Smooth muscle cell (in vitro differentiated cells): ENCODE results near the gene TMEM202. TPM values are rescaled to one million over a fixed set of nuclear protein-coding genes. Genes with fewer than 3 reads are reported as not detected.

Experiments used
- DNase-seq: peaks from one replicate; lab custom pipeline; 2025; ENCODE audit not compliant: unreplicated experiment; lab: John Stamatoyannopoulos, UW
- H2AFZ ChIP-seq: fragments of 200-600 bp; sonication (generic); 2 replicates; pipeline ENCODE4 v1.6.0; 2016; ENCODE audit warnings: antibody characterized with exemption, low read depth, mild to moderate bottlenecking
- H3F3A ChIP-seq: fragments of 200-600 bp; sonication (generic); 2 replicates; pipeline ENCODE4 v1.6.0; 2017; ENCODE audit warnings: antibody characterized with exemption, low read depth
- H3K27ac ChIP-seq: fragments of 200-600 bp; sonication (generic); 2 replicates; pipeline ENCODE4 v1.5.1; 2016; ENCODE audit warnings: low read depth, mild to moderate bottlenecking
- H3K27me3 ChIP-seq: fragments of 200-600 bp; sonication (generic); 2 replicates; pipeline ENCODE4 v1.6.1; 2016; ENCODE audit warnings: low read depth, mild to moderate bottlenecking
- H3K36me3 ChIP-seq: fragments of 200-600 bp; sonication (generic); 2 replicates; pipeline ENCODE4 v1.5.1; 2016; ENCODE audit warnings: low read depth
- H3K4me1 ChIP-seq: fragments of 200-600 bp; sonication (generic); 2 replicates; pipeline ENCODE4 v1.5.1; 2016; ENCODE audit warnings: low read depth
- H3K4me2 ChIP-seq: fragments of 200-600 bp; sonication (generic); 2 replicates; pipeline ENCODE4 v1.6.0; 2016; ENCODE audit warnings: mild to moderate bottlenecking
- H3K4me3 ChIP-seq: fragments of 200-600 bp; sonication (generic); 2 replicates; pipeline ENCODE4 v1.5.1; 2016; ENCODE audit warnings: mild to moderate bottlenecking
- H3K79me2 ChIP-seq: fragments of 200-600 bp; sonication (generic); 2 replicates; pipeline ENCODE4 v1.6.0; 2016; ENCODE audit warnings: low read depth, mild to moderate bottlenecking
- H3K9ac ChIP-seq: fragments of 200-600 bp; sonication (generic); 2 replicates; pipeline ENCODE4 v1.6.0; 2016; ENCODE audit warnings: low read depth
- H3K9me3 ChIP-seq: fragments of 200-600 bp; sonication (generic); replicated peaks from 2 replicates; pipeline ENCODE4 v1.5.1; 2016; ENCODE audit warnings: low read depth
- H4K20me1 ChIP-seq: fragments of 200-600 bp; sonication (generic); 2 replicates; pipeline ENCODE4 v1.6.0; 2016; ENCODE audit warnings: low read depth
- WGBS: methylation state at CpG from one replicate; pipeline ENCODE4 v1.1.7; 2016; ENCODE audit warnings: low lambda C conversion rate; 5-methylcytosine and 5-hydroxymethylcytosine counted together
- polyA plus RNA-seq: library from polyadenylated mRNA; unstranded; fragments of >200 nt; fragmentation: Nextera tagmentation; extraction: Ambion mirVana; gene quantifications from 2 replicates; pipeline ENCODE4 v1.2.1, GENCODE V29; 2016
- total RNA-seq: library from RNA; depleted of rRNA; stranded (reverse); fragments of >200 nt; gene quantifications from 2 replicates; pipeline ENCODE4 v1.2.3, GENCODE V29; 2014
- TF ChIP-seq, protein P1 (sequence below): fragments of 200-600 bp; sonication (generic); IDR thresholded peaks from 2 replicates; pipeline ENCODE4 v1.5.1; 2017; ENCODE audit warnings: borderline replicate concordance, mild to moderate bottlenecking, antibody characterized with exemption; ENCODE audit not compliant: insufficient read depth, poor library complexity, severe bottlenecking

Gene TMEM202
- total and polyA plus RNA-seq, 2 experiments from 2014 or later: not detected

DNA sequence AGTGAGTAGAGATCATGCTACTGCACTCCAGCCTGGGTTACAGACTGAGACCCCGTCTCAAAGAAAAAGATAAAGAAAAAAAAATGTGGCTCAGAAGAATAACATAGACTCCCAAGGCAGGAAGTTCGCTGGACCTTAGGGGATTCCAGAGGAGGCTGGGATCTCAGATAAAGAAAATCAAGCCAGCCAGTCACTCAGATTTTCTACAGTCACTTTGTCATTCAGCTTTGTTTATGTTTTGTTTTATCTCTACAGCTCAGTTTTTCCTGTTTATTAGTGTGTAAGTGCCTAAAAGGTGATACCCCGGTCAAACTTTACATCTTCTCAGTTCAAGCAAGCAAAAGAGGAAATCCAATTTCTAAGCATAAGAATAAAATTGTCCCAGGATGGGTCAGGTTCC lies 6.3 kb downstream of the TMEM202 start:
- Histone ChIP-seq H3K9me3 (no peaks in the 10 kb centered on the region), H3K4me2 (no peak overlapping the region), H4K20me1 (no peaks in the 10 kb centered on the region), H3K4me3 (no peak overlapping the region), H3K27ac (no peak overlapping the region), H3K9ac (no peak overlapping the region), H3F3A (no peaks in the 10 kb centered on the region), H3K36me3 (no peaks in the 10 kb centered on the region), H3K4me1 (no peaks in the 10 kb centered on the region), H3K27me3 (peaks cover 86% of the 10 kb centered on the region), H2AFZ (no peak overlapping the region), H3K79me2 (no peaks in the 10 kb centered on the region)
- TF ChIP-seq, protein P1, sequence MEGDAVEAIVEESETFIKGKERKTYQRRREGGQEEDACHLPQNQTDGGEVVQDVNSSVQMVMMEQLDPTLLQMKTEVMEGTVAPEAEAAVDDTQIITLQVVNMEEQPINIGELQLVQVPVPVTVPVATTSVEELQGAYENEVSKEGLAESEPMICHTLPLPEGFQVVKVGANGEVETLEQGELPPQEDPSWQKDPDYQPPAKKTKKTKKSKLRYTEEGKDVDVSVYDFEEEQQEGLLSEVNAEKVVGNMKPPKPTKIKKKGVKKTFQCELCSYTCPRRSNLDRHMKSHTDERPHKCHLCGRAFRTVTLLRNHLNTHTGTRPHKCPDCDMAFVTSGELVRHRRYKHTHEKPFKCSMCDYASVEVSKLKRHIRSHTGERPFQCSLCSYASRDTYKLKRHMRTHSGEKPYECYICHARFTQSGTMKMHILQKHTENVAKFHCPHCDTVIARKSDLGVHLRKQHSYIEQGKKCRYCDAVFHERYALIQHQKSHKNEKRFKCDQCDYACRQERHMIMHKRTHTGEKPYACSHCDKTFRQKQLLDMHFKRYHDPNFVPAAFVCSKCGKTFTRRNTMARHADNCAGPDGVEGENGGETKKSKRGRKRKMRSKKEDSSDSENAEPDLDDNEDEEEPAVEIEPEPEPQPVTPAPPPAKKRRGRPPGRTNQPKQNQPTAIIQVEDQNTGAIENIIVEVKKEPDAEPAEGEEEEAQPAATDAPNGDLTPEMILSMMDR: no peak
- no peak for DNase-seq
- 48% methylated on average over 3 of the region's 3 CpGs for WGBS

DNA sequence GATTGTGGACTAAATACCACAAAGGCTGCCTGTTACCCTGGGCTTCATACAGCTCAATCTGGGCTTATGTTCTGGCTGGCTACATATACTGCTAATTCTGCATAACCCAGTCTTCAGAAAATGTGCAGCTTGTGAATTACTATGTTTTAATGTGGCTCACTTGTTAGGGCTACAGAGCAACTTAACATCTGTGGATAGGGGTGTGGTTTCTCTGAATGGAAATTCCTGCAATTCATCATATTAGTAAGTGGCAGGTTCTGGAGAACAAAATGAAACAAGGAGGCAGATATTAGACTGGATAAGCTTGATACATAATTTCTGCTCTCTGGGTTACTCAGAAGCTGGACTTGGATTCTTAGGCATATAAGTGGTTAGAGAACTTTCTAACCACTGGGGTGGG lies 6.7 kb downstream of the TMEM202 start:
- Histone ChIP-seq H3K9ac (no peak overlapping the region), H2AFZ (no peak overlapping the region), H3K9me3 (no peaks in the 10 kb centered on the region), H3K4me3 (no peak overlapping the region), H3K27ac (no peak overlapping the region), H3K4me2 (no peak overlapping the region), H3K79me2 (no peaks in the 10 kb centered on the region), H3K36me3 (no peaks in the 10 kb centered on the region), H4K20me1 (no peaks in the 10 kb centered on the region), H3K27me3 (peaks cover 85% of the 10 kb centered on the region), H3F3A (no peaks in the 10 kb centered on the region), H3K4me1 (no peaks in the 10 kb centered on the region)
- TF ChIP-seq, protein P1: no peak
- no peak for DNase-seq

DNA sequence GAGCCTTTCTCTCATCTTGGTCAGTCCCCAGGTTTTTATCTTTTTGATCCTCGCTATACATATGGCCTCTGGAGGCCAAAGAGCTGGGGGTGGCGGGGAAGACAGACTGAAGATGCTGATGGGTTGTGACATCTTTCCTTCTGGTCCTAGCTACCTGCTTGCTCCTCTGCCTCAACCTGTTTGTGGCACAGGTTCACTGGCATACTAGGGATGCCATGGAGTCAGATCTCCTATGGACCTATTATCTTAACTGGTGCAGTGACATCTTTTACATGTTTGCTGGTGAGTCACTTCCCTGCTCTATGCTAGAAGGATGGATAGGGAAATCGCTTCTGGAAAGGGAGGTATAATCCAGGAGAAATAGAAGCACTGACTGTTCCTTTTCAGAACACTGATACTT lies 8.8 kb downstream of the TMEM202 start:
- H3K27me3 ChIP-seq: peaks cover 76% of the 10 kb centered on the region
- no peak overlapping the region for H3K9ac ChIP-seq
- H3K36me3 ChIP-seq: no peaks in the 10 kb centered on the region
- H3K79me2 ChIP-seq: no peaks in the 10 kb centered on the region
- DNase-seq: no peak
- TF ChIP-seq, protein P1: no peak
- no peaks in the 10 kb centered on the region for H3K4me1 ChIP-seq
- no peak overlapping the region for H2AFZ ChIP-seq
- no peaks in the 10 kb centered on the region for H4K20me1 ChIP-seq
- no peak overlapping the region for H3K4me3 ChIP-seq
- 71% methylated on average over 3 of the region's 3 CpGs for WGBS
- H3F3A ChIP-seq: no peaks in the 10 kb centered on the region
- H3K4me2 ChIP-seq: no peak overlapping the region
- no peaks in the 10 kb centered on the region for H3K9me3 ChIP-seq
- no peak overlapping the region for H3K27ac ChIP-seq

DNA sequence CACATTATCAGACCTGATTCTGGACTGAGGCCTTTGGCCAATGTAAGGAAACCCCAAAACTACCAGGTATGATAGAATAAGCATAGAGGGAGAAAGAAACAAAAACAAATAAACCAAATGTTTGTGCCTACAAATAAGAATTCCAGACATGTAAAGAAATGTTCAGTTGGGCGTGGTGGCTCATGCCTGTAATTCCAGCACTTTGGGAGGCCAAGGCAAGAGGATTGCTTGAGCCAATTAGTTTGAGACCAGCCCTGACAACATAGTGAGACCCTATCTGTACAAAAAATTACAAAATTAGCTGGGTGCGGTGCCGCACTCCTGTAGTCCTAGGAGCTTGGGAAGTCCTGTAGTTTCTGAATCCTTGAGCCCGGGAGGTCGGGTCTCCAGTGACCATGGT lies 13.0 kb downstream of the TMEM202 start:
- DNase-seq: no peak
- no peaks in the 10 kb centered on the region for H4K20me1 ChIP-seq
- TF ChIP-seq, protein P1: no peak
- WGBS: 89% methylated on average over 5 of the region's 5 CpGs
- no peaks in the 10 kb centered on the region for H3K36me3 ChIP-seq
- no peak overlapping the region for H3K9ac ChIP-seq
- no peaks in the 10 kb centered on the region for H3K79me2 ChIP-seq
- H3K4me1 ChIP-seq: no peaks in the 10 kb centered on the region
- no peak overlapping the region for H3K27ac ChIP-seq
- no peak overlapping the region for H2AFZ ChIP-seq
- H3K9me3 ChIP-seq: no peaks in the 10 kb centered on the region
- H3K4me2 ChIP-seq: no peak overlapping the region
- H3K4me3 ChIP-seq: no peak overlapping the region
- H3K27me3 ChIP-seq: peaks cover 36% of the 10 kb centered on the region
- no peaks in the 10 kb centered on the region for H3F3A ChIP-seq
